BLaER1 (cell line): ENCODE results near the gene PCDH15.

Experiments used
- H3K27ac ChIP-seq: shearing (Covaris generic); formaldehyde crosslinking; 2 replicates; pipeline ENCODE4 v1.8.1; 2022
- H3K27me3 ChIP-seq: shearing (Covaris generic); formaldehyde crosslinking; 2 replicates; pipeline ENCODE4 v1.8.1; 2022
- H3K36me3 ChIP-seq: shearing (Covaris generic); formaldehyde crosslinking; 2 replicates; pipeline ENCODE4 v1.8.1; 2022
- H3K4me1 ChIP-seq: shearing (Covaris generic); formaldehyde crosslinking; 2 replicates; pipeline ENCODE4 v1.8.1; 2022
- H3K4me2 ChIP-seq: shearing (Covaris generic); formaldehyde crosslinking; 2 replicates; pipeline ENCODE4 v1.8.1; 2022
- H3K4me3 ChIP-seq: shearing (Covaris generic); formaldehyde crosslinking; 2 replicates; pipeline ENCODE4 v1.8.1; 2022
- H3K9ac ChIP-seq: shearing (Covaris generic); formaldehyde crosslinking; 2 replicates; pipeline ENCODE4 v1.8.1; 2022
- H3K9me3 ChIP-seq: shearing (Covaris generic); formaldehyde crosslinking; 2 replicates; pipeline ENCODE4 v1.8.1; 2022
- H4K20me1 ChIP-seq: shearing (Covaris generic); formaldehyde crosslinking; 2 replicates; pipeline ENCODE4 v1.8.1; 2022
- Cebpa-rat ChIP-seq: shearing (Covaris generic); IDR thresholded peaks from 2 replicates; pipeline ENCODE4 v1.8.1; 2022

The PCDH15 gene

GRCh38 chr10:54065106-54065505, 735.9 kb downstream of the PCDH15 start:
- H3K27ac ChIP-seq, result no peak overlapping the region
- no peak overlapping the region for H3K4me2 ChIP-seq
- no peak for TF ChIP-seq Cebpa-rat
- H4K20me1 ChIP-seq, result no peaks in the 10 kb centered on the region
- H3K9ac ChIP-seq, result no peak overlapping the region
- H3K4me1 ChIP-seq, result no peaks in the 10 kb centered on the region
- H3K4me3 ChIP-seq, result no peak overlapping the region
- no peaks in the 10 kb centered on the region for H3K27me3 ChIP-seq
- peaks cover 7% of the 10 kb centered on the region; the same call in 1 of the 2 replicates for H3K9me3 ChIP-seq
- no peaks in the 10 kb centered on the region for H3K36me3 ChIP-seq

DNA sequence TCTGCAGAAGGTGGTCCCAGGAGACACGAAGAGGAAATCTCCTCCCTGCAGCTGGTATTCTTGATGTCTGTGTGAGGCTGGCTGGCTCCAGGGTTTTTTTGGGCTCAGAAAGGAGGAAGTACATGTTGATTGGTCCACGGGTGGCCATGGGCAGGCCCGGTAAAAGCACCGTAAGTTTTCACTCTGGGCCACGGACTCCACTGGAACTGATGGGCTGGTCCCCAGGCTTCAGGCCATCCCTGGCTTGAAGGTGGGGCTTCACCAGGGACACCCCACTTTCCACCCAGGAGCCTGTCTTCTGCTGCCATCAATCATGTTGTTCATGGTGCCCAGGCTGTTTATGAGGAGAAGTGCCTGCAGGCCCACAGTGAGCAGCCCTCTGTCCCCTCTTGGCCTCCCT, 736.8 kb downstream of the PCDH15 start:
- no peak overlapping the region for H3K9ac ChIP-seq
- no peaks in the 10 kb centered on the region for H3K27me3 ChIP-seq
- no peak overlapping the region for H3K4me3 ChIP-seq
- TF ChIP-seq Cebpa-rat, result no peak
- H3K27ac ChIP-seq, result no peak overlapping the region
- H3K4me1 ChIP-seq, result no peaks in the 10 kb centered on the region
- H4K20me1 ChIP-seq, result no peaks in the 10 kb centered on the region
- H3K36me3 ChIP-seq, result no peaks in the 10 kb centered on the region
- peaks cover 7% of the 10 kb centered on the region; the same call in 1 of the 2 replicates for H3K9me3 ChIP-seq
- no peak overlapping the region for H3K4me2 ChIP-seq

DNA sequence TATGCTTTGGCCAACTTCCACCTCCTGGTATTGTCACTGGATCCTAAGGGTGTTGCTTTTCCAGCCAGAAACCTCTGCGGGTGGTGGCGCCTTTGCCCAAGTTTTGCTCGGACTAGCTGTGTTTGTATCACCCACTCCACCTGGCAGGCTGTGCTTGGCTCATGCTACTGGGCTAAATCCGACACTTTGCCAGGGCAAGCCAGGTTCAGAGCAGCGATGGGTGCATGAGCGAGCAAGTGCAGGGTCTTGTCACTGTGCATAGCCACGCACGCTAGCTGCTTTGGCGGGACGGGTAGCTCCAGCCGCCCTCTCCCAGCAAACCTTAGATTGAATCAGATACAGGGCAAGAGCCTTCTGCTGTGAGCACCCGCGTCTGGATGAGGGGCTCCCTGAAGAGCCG, 737.5 kb downstream of the PCDH15 start:
- no peak overlapping the region for H3K4me3 ChIP-seq
- H3K27me3 ChIP-seq, result no peaks in the 10 kb centered on the region
- no peak overlapping the region for H3K27ac ChIP-seq
- no peak for TF ChIP-seq Cebpa-rat
- no peaks in the 10 kb centered on the region for H3K36me3 ChIP-seq
- H4K20me1 ChIP-seq, result no peaks in the 10 kb centered on the region
- H3K4me2 ChIP-seq, result no peak overlapping the region
- H3K9me3 ChIP-seq, result peaks cover 7% of the 10 kb centered on the region; the same call in 1 of the 2 replicates
- H3K9ac ChIP-seq, result no peak overlapping the region
- H3K4me1 ChIP-seq, result no peaks in the 10 kb centered on the region

- Histone ChIP-seq H3K4me2 (no peak overlapping the region), H3K36me3 (no peaks in the 10 kb centered on the region), H3K4me1 (no peaks in the 10 kb centered on the region), H3K4me3 (no peak overlapping the region), H3K27ac (no peak overlapping the region), H3K9me3 (peaks cover 19% of the 10 kb centered on the region; the same call in 1 of the 2 replicates), H3K9ac (no peak overlapping the region), H3K27me3 (no peaks in the 10 kb centered on the region), H4K20me1 (no peaks in the 10 kb centered on the region)
- no peak for TF ChIP-seq Cebpa-rat
Measured at GRCh38 chr10:54060572-54060971, 740.5 kb downstream of the PCDH15 start.

DNA sequence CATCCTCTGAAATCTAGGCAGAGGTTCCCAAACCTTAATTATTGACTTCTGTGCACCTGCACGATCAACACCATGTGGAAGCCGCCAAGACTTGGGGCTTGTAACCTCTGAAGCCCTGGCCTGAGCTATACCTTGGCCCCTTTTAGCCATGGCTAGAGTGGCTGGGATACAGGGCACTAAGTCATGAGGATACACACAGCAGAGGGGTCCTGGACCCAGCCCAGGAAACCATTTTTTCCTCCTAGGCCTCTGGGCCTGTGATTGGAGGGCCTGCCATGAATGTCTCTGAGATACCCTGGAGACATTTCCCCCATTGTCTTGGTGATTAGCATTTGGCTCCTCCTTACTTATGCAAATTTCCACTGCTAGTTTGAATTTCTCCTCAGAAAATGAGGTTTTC, 743.7 kb downstream of the PCDH15 start:
- no peak overlapping the region for H3K27ac ChIP-seq
- TF ChIP-seq Cebpa-rat, result no peak
- H3K4me3 ChIP-seq, result no peak overlapping the region
- no peaks in the 10 kb centered on the region for H3K36me3 ChIP-seq
- H3K4me2 ChIP-seq, result no peak overlapping the region
- H3K9ac ChIP-seq, result no peak overlapping the region
- no peaks in the 10 kb centered on the region for H3K4me1 ChIP-seq
- H3K9me3 ChIP-seq, result peaks cover 12% of the 10 kb centered on the region; the same call in 1 of the 2 replicates
- no peaks in the 10 kb centered on the region for H3K27me3 ChIP-seq
- no peaks in the 10 kb centered on the region for H4K20me1 ChIP-seq

GRCh38 chr10:54026340-54026739, 774.7 kb downstream of the PCDH15 start:
- no peaks in the 10 kb centered on the region for H3K27me3 ChIP-seq
- TF ChIP-seq Cebpa-rat, result no peak
- no peak overlapping the region for H3K4me3 ChIP-seq
- no peaks in the 10 kb centered on the region for H3K36me3 ChIP-seq
- H3K9me3 ChIP-seq, result no peaks in the 10 kb centered on the region
- H3K27ac ChIP-seq, result no peak overlapping the region
- H4K20me1 ChIP-seq, result no peaks in the 10 kb centered on the region
- H3K4me1 ChIP-seq, result no peaks in the 10 kb centered on the region
- H3K9ac ChIP-seq, result no peak overlapping the region
- H3K4me2 ChIP-seq, result no peak overlapping the region

DNA sequence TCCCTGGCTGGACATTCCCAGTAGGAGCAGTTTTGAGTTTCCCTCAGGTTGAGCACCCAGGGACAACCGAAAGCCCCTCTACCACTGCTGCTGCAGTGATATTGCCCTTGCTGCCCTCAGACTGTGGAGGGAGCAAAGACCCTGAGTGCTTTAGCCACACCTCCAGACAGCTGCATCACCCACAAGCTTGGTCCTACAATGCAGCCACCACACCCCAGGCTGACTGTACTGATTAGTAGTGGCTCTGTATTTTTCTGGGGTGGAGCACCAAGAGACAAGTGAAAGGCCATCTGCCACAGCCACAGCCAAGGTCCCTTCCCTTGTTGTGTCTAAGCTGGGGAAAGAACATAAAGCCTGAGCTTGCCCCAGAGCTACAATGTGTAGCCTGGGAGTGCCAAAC, 789.9 kb downstream of the PCDH15 start:
- no peaks in the 10 kb centered on the region for H3K9me3 ChIP-seq
- no peak overlapping the region for H3K27ac ChIP-seq
- no peak for TF ChIP-seq Cebpa-rat
- no peaks in the 10 kb centered on the region for H3K27me3 ChIP-seq
- H3K4me1 ChIP-seq, result no peaks in the 10 kb centered on the region
- no peak overlapping the region for H3K9ac ChIP-seq
- no peaks in the 10 kb centered on the region for H4K20me1 ChIP-seq
- no peaks in the 10 kb centered on the region for H3K36me3 ChIP-seq
- no peak overlapping the region for H3K4me2 ChIP-seq
- H3K4me3 ChIP-seq, result no peak overlapping the region

- Histone ChIP-seq H3K9me3 (no peaks in the 10 kb centered on the region), H3K9ac (no peak overlapping the region), H3K4me1 (no peaks in the 10 kb centered on the region), H3K27me3 (no peaks in the 10 kb centered on the region), H4K20me1 (no peaks in the 10 kb centered on the region), H3K36me3 (no peaks in the 10 kb centered on the region), H3K27ac (no peak overlapping the region), H3K4me3 (no peak overlapping the region), H3K4me2 (no peak overlapping the region)
- TF ChIP-seq Cebpa-rat, result no peak
Measured at GRCh38 chr10:54010337-54010933, 790.6 kb downstream of the PCDH15 start.

DNA sequence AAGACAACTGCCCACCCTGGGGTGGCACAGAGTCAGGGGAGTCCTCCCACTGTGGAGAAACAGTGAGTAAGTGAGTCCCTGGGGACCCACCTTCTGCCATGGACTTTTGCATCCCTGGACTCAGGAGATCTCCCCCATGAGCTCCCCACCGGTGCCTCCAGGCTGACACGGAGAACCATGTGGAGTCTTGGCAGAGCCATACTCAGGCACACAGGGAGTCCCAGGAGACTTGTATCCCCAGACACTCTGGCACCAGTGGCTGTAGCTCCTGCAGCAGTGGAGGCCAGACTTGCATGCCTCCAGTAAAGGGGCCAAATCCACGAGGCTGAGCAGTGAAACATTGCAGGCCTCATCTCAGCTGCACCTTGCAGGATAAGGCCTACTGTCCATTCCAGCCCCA, 791.4 kb downstream of the PCDH15 start:
- Histone ChIP-seq H3K4me2 (no peak overlapping the region), H3K27me3 (no peaks in the 10 kb centered on the region), H3K9ac (no peak overlapping the region), H3K4me3 (no peak overlapping the region), H3K9me3 (no peaks in the 10 kb centered on the region), H3K27ac (no peak overlapping the region), H3K4me1 (no peaks in the 10 kb centered on the region), H3K36me3 (no peaks in the 10 kb centered on the region), H4K20me1 (no peaks in the 10 kb centered on the region)
- TF ChIP-seq Cebpa-rat, result no peak

DNA sequence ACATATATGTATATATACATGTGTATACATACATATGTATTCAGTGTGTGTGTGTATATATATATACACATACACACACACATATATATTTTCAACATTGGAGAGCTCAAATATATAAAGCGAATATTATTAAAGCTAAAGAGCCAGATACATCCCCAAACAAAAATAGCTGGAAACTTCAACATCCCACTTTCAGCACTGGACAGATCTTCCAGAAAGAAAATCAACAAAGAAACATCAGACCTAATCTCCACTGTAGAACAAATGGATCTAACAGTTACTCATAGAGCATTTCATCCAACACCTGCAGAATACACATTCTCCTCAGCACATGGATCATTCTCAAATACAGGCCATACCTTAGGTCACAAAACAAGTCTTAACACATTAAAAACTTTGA, 799.0 kb downstream of the PCDH15 start:
- no peak overlapping the region for H3K27ac ChIP-seq
- no peak for TF ChIP-seq Cebpa-rat
- H3K4me2 ChIP-seq, result no peak overlapping the region
- no peaks in the 10 kb centered on the region for H3K9me3 ChIP-seq
- no peaks in the 10 kb centered on the region for H3K36me3 ChIP-seq
- H3K27me3 ChIP-seq, result no peaks in the 10 kb centered on the region
- H3K4me3 ChIP-seq, result no peak overlapping the region
- no peaks in the 10 kb centered on the region for H3K4me1 ChIP-seq
- no peak overlapping the region for H3K9ac ChIP-seq
- no peaks in the 10 kb centered on the region for H4K20me1 ChIP-seq

DNA sequence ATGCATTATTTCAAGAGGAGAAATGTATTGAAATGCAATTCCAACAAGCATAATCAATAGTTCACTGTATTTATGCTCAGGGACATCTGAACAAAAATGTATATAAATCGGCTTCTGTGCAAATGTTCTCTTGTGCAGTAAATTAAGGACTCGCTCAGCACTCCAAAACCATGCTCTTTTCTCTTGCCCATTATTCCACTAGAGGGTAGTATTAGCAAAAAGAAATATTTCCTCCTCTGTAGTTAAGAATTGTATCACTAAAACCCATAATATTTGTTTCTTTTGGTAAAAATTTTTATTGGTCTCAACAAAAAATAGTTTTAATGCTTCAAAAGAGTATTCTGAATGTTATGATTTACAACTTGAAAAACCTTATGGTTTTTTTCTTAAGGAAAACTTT, 803.1 kb downstream of the PCDH15 start:
- no peak overlapping the region for H3K27ac ChIP-seq
- no peaks in the 10 kb centered on the region for H3K9me3 ChIP-seq
- H3K36me3 ChIP-seq, result no peaks in the 10 kb centered on the region
- H3K27me3 ChIP-seq, result no peaks in the 10 kb centered on the region
- H3K4me1 ChIP-seq, result no peaks in the 10 kb centered on the region
- no peak overlapping the region for H3K4me2 ChIP-seq
- H3K4me3 ChIP-seq, result no peak overlapping the region
- H3K9ac ChIP-seq, result no peak overlapping the region
- no peak for TF ChIP-seq Cebpa-rat
- H4K20me1 ChIP-seq, result no peaks in the 10 kb centered on the region
